ENCODE results near the gene TRIM8.

Gene TRIM8

GRCh38 chr10:102628451-102628911 is 15.8 kb upstream of the TRIM8 start:
- TF ChIP-seq ZFX (IDR thresholded peaks at IDR 0.05; ENCODE audit: borderline replicate concordance), result no peak
- no peak for TF ChIP-seq CTCF (IDR thresholded peaks at IDR 0.05)
- H3K27ac ChIP-seq, result no peak overlapping the region

GRCh38 chr10:102629661-102630614 is 14.3 kb upstream of the TRIM8 start:
- no peak overlapping the region for H3K27ac ChIP-seq

GRCh38 chr10:102630663-102631062 is 13.6 kb upstream of the TRIM8 start:
- no peak for TF ChIP-seq CTCF (IDR thresholded peaks at IDR 0.05)
- TF ChIP-seq ZFX (IDR thresholded peaks at IDR 0.05; ENCODE audit: borderline replicate concordance), result no peak
- no peak overlapping the region for H3K27ac ChIP-seq

More at GRCh38 chr10:102629661-102630614, 14.3 kb upstream of the TRIM8 start:
- no peak for TF ChIP-seq ZFX (IDR thresholded peaks at IDR 0.05; ENCODE audit: borderline replicate concordance)
- TF ChIP-seq CTCF (IDR thresholded peaks at IDR 0.05), result no peak

- H3K27ac ChIP-seq, result no peak overlapping the region
- TF ChIP-seq CTCF (IDR thresholded peaks at IDR 0.05), result no peak
- TF ChIP-seq ZFX (IDR thresholded peaks at IDR 0.05; ENCODE audit: borderline replicate concordance), result no peak
Observed at GRCh38 chr10:102631525-102632393, 12.5 kb upstream of the TRIM8 start.

DNA sequence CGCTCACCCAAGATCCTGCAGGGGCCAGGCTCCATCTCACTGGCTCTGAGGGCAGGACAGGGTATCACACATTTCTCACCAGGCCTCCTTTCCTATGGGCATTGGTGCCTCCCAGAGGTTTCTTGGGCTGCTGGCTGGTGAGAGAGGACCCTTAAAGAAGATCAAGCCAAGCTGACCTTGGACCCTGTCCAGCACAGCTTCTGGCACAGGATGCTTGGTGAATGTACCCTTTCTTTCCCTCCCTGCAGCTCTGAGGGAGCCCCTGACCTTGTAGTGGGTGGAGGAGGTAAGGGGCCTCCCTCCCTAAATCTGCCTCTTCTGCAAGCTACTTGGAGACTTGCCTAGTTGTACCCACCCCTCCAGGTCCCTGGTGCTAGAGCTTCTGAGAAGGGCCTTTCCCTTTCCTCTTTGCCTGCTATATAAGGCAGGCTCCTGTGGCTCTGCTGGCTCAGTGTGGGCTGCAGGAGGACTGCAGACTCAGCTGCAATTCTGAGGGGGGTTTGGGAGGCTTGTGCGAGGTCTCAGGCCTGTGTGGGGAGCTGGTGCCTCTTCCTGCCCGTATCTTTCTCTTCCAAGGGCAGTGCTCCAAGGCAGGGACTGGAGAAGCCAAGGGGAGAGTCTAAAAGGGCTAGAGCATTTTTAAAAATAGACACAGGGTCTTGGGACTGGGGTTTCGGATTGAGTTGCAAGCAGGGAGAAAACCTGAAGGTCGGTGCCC is 11.7 kb upstream of the TRIM8 start:
- no peak overlapping the region for H3K27ac ChIP-seq
- TF ChIP-seq ZFX (IDR thresholded peaks at IDR 0.05; ENCODE audit: borderline replicate concordance), result no peak
- no peak for TF ChIP-seq CTCF (IDR thresholded peaks at IDR 0.05)

DNA sequence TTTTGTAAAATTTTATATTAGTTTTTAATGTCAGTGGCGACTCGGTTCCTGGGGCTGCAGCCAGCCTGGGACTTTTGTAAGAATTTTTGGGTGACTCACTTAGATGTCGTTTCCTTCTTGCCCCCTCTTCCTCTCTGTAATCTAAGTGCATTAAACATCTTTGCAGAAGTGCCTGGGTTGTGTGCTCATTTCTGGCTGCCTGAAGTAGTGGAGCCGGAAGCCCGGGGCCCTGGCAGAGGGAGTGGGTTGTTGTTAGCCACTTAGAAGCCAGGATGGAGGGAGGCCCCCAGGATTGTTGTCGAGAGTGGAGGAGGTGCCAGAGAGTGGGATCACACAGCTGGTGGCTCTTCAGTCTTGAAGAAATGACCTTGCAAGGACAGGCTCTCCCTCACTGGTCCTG is 11.0 kb upstream of the TRIM8 start:
- no peak for TF ChIP-seq CTCF (IDR thresholded peaks at IDR 0.05)
- no peak for TF ChIP-seq ZFX (IDR thresholded peaks at IDR 0.05; ENCODE audit: borderline replicate concordance)
- no peak overlapping the region for H3K27ac ChIP-seq
